ENCODE measurements around the gene CLEC3B. TPM values are rescaled to one million over a fixed set of nuclear protein-coding genes. Genes with fewer than 3 reads are reported as not detected.
"Not testable (repeated sequence)": the region's sequence is repeated elsewhere in the genome, so short reads cannot be mapped to it uniquely, and the experiment has no call there.

Gene CLEC3B
- polyA plus RNA-seq, 3 donors: 3.9 to 22.7 (median 14.5) TPM

DNA sequence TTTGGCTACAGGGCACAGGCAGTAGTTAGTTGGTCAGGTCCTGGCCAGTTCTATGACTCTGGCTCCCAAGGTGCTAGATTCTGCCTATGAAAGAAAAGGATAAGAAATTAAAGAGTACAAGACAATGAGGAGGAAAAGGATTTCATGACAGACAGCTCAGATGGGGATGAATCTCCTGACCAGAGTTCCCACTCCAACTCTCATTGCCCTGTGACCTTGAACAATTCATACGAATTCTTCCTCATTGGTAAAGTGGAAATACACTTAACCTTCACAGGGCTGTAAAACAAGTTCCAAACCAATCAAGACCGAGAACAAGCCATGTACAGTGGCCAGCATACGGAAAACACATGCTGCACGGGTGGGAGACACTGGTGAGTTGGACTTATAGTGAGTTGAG is 23.7 kb downstream of the CLEC3B start:
- Mint-ChIP-seq H3K9me3 (no peaks in the 10 kb centered on the region), H3K36me3 (no peaks in the 10 kb centered on the region), H3K4me3 (peak overlapping the region in 1 of 2 donors; percentile 3), H3K4me1 (peaks cover 30% of the 10 kb centered on the region), H3K27me3 (ENCODE audit: low read depth in 3 of 3) (peaks cover 0 to 5% (median 4%) of the 10 kb centered on the region in 3 donors), H3K27ac (no peak overlapping the region)
- Histone ChIP-seq H4K20me1 (ENCODE audit: insufficient read depth, low read length) (no peaks in the 10 kb centered on the region), H3K9ac (ENCODE audit: insufficient read depth, low read length, poor library complexity, severe bottlenecking) (no peak overlapping the region), H3K4me1 (ENCODE audit: control insufficient read depth in 1 of 2, insufficient read depth in 2 of 2, low read length in 2 of 2) (peaks cover 15 to 24% of the 10 kb centered on the region in 2 donors), H3K79me2 (ENCODE audit: insufficient read depth, low read length) (no peaks in the 10 kb centered on the region), H3K4me2 (replicated peaks; ENCODE audit: extremely low read depth, low read length, poor library complexity, severe bottlenecking) (no peak overlapping the region), H2AFZ (ENCODE audit: insufficient read depth, low read depth, low read length, poor library complexity, severe bottlenecking) (no peak overlapping the region), H3K27ac (ENCODE audit: low read depth in 1 of 2, low read length in 2 of 2) (no peak overlapping the region), H3K27me3 (ENCODE audit: control insufficient read depth in 2 of 2, insufficient read depth in 2 of 2, low read length in 2 of 2) (no peaks in the 10 kb centered on the region), H3K4me3 (replicated peaks in 1 of 3; ENCODE audit: low read depth in 2 of 3, low read length in 3 of 3) (no peak overlapping the region), H3K36me3 (replicated peaks in 1 of 2; ENCODE audit: control insufficient read depth in 1 of 2, insufficient read depth in 2 of 2, low read length in 2 of 2) (no peaks in the 10 kb centered on the region), H3K9me3 (replicated peaks in 1 of 2; ENCODE audit: control insufficient read depth in 1 of 2, insufficient read depth in 1 of 2, low read length in 2 of 2) (no peaks in the 10 kb centered on the region)
- no peak for DNase-seq
- intact Hi-C loops (cut with micrococcal nuclease): no loop called here
- TF ChIP-seq, protein P1, sequence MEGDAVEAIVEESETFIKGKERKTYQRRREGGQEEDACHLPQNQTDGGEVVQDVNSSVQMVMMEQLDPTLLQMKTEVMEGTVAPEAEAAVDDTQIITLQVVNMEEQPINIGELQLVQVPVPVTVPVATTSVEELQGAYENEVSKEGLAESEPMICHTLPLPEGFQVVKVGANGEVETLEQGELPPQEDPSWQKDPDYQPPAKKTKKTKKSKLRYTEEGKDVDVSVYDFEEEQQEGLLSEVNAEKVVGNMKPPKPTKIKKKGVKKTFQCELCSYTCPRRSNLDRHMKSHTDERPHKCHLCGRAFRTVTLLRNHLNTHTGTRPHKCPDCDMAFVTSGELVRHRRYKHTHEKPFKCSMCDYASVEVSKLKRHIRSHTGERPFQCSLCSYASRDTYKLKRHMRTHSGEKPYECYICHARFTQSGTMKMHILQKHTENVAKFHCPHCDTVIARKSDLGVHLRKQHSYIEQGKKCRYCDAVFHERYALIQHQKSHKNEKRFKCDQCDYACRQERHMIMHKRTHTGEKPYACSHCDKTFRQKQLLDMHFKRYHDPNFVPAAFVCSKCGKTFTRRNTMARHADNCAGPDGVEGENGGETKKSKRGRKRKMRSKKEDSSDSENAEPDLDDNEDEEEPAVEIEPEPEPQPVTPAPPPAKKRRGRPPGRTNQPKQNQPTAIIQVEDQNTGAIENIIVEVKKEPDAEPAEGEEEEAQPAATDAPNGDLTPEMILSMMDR (IDR thresholded peaks at IDR 0.05): no peak
- 100% methylated on average over 2 of the region's 4 CpGs for WGBS (ENCODE audit: insufficient coverage)

DNA sequence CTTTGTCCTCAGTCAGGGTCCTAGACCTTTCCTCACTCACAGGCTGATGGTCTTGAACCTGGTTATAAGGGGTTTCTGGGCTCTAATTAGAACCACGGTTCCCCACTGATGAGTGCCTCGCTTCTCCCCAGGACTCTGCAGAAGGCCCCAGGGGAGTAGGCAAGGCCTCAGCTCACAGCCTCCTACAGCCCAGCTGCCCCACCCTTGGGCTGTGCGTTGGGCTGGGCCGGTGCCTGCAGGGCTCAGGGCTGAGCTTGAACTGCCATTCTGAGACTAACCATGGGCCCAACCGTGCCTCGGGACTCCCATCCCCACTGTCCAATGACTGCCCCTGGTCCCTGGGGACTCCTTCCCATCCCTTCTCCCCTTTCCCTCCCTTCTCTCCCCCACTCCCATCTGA is 25.6 kb downstream of the CLEC3B start:
- no peak overlapping the region for H3K27ac ChIP-seq (ENCODE audit: low read depth in 1 of 2, low read length in 2 of 2)
- H3K4me2 ChIP-seq (replicated peaks; ENCODE audit: extremely low read depth, low read length, poor library complexity, severe bottlenecking): no peak overlapping the region
- H3K79me2 ChIP-seq (ENCODE audit: insufficient read depth, low read length): no peaks in the 10 kb centered on the region
- peaks cover 33 to 37% of the 10 kb centered on the region in 2 donors for H3K4me1 ChIP-seq (ENCODE audit: control insufficient read depth in 1 of 2, insufficient read depth in 2 of 2, low read length in 2 of 2)
- H3K4me3 ChIP-seq (replicated peaks in 1 of 3; ENCODE audit: low read depth in 2 of 3, low read length in 3 of 3): no peak overlapping the region
- no peak overlapping the region for H3K9ac ChIP-seq (ENCODE audit: insufficient read depth, low read length, poor library complexity, severe bottlenecking)
- WGBS (ENCODE audit: insufficient coverage): 100% methylated on average over 6 of the region's 6 CpGs
- H3K9me3 ChIP-seq (replicated peaks in 1 of 2; ENCODE audit: control insufficient read depth in 1 of 2, insufficient read depth in 1 of 2, low read length in 2 of 2): no peaks in the 10 kb centered on the region
- no peaks in the 10 kb centered on the region for H4K20me1 ChIP-seq (ENCODE audit: insufficient read depth, low read length)
- Mint-ChIP-seq H3K4me3 (no peak overlapping the region), H3K36me3 (no peaks in the 10 kb centered on the region), H3K9me3 (no peaks in the 10 kb centered on the region), H3K4me1 (peaks cover 38% of the 10 kb centered on the region), H3K27me3 (ENCODE audit: low read depth in 3 of 3) (peaks cover 0 to 5% (median 2%) of the 10 kb centered on the region in 3 donors), H3K27ac (peak overlapping the region in 1 of 7 donors; percentile 13)
- no peaks in the 10 kb centered on the region for H3K27me3 ChIP-seq (ENCODE audit: control insufficient read depth in 2 of 2, insufficient read depth in 2 of 2, low read length in 2 of 2)
- TF ChIP-seq, protein P1 (IDR thresholded peaks at IDR 0.05): no peak
- no peak overlapping the region for H2AFZ ChIP-seq (ENCODE audit: insufficient read depth, low read depth, low read length, poor library complexity, severe bottlenecking)
- no peaks in the 10 kb centered on the region for H3K36me3 ChIP-seq (replicated peaks in 1 of 2; ENCODE audit: control insufficient read depth in 1 of 2, insufficient read depth in 2 of 2, low read length in 2 of 2)
- no peak for DNase-seq
- intact Hi-C loops (cut with micrococcal nuclease): no loop called here

DNA sequence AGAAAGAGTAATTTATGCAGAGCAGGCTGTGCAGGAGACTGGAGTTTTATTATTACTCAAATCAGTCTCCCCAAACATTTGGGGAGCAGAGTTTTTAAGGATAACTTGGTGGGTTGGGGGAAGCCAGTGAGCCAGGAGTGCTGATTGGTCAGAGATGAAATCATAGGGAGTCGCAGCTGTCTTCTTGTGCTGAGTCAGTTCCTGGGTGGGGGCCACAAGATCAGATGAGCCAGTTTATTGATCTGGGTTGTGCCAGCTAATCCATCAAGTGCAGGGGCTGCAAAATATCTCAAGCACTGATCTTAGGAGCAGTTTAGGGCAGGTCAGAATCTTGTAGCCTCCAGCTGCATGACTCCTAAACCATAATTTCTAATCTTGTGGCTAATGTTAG is 27.7 kb downstream of the CLEC3B start:
- H3K36me3 Mint-ChIP-seq; H3K9ac ChIP-seq (ENCODE audit: insufficient read depth, low read length, poor library complexity, severe bottlenecking); H3K27me3 Mint-ChIP-seq (ENCODE audit: low read depth in 3 of 3); H3K79me2 ChIP-seq (ENCODE audit: insufficient read depth, low read length); H3K27me3 ChIP-seq (ENCODE audit: control insufficient read depth in 2 of 2, insufficient read depth in 2 of 2, low read length in 2 of 2); H3K4me2 ChIP-seq (replicated peaks; ENCODE audit: extremely low read depth, low read length, poor library complexity, severe bottlenecking); H3K4me3 Mint-ChIP-seq; H3K9me3 ChIP-seq (replicated peaks in 1 of 2; ENCODE audit: control insufficient read depth in 1 of 2, insufficient read depth in 1 of 2, low read length in 2 of 2); H3K4me3 ChIP-seq (replicated peaks in 1 of 3; ENCODE audit: low read depth in 2 of 3, low read length in 3 of 3); H2AFZ ChIP-seq (ENCODE audit: insufficient read depth, low read depth, low read length, poor library complexity, severe bottlenecking); DNase-seq; H4K20me1 ChIP-seq (ENCODE audit: insufficient read depth, low read length); H3K9me3 Mint-ChIP-seq; intact Hi-C loops (cut with micrococcal nuclease); H3K36me3 ChIP-seq (replicated peaks in 1 of 2; ENCODE audit: control insufficient read depth in 1 of 2, insufficient read depth in 2 of 2, low read length in 2 of 2): not testable (repeated sequence)
- Histone ChIP-seq H3K4me1 (ENCODE audit: control insufficient read depth in 1 of 2, insufficient read depth in 2 of 2, low read length in 2 of 2) (peaks cover 45 to 57% of the 10 kb centered on the region in 2 donors), H3K27ac (ENCODE audit: low read depth in 1 of 2, low read length in 2 of 2) (peak overlapping the region in 1 of 2 donors; percentile 82)
- Mint-ChIP-seq H3K27ac (peak overlapping the region; percentile 88 to 97 (median 93)), H3K4me1 (peaks cover 56% of the 10 kb centered on the region)
- WGBS (ENCODE audit: insufficient coverage): 0% methylated on average over 1 of the region's 1 CpG

Data from CD14-positive monocyte (primary cell).